CMK (cell line): ENCODE data around the gene SOX3.

Experiments used
- DNase-seq: peaks from one replicate; pipeline ENCODE4 v3.0.0-alpha.2; 2010; ENCODE audit warnings: low read depth

The SOX3 gene

GRCh38 chrX:140504371-140505324 is at the start of gene SOX3:
TSS of gene SOX3 (minus strand) at chrX:140505069. CDS start at chrX:140505060, 9 bp downstream.
- no peak for DNase-seq

GRCh38 chrX:140548985-140549384 is 44.1 kb upstream of the SOX3 start:
- no peak for DNase-seq

- no peak for DNase-seq
Observed at GRCh38 chrX:140526171-140526570, 21.3 kb upstream of the SOX3 start.

- DNase-seq = no peak
Observed at GRCh38 chrX:140525448-140525847, 20.6 kb upstream of the SOX3 start.

- no peak for DNase-seq
Observed at GRCh38 chrX:140524556-140524955, 19.7 kb upstream of the SOX3 start.

GRCh38 chrX:140521393-140521792 is 16.5 kb upstream of the SOX3 start:
- DNase-seq = no peak

- no peak for DNase-seq
Observed at GRCh38 chrX:140514554-140514953, 9.7 kb upstream of the SOX3 start.

GRCh38 chrX:140510895-140511295 is 6.0 kb upstream of the SOX3 start:
- DNase-seq = no peak

- no peak for DNase-seq
Observed at GRCh38 chrX:140510306-140510676, 5.4 kb upstream of the SOX3 start.

- no peak for DNase-seq
Observed at GRCh38 chrX:140509468-140510305, 4.8 kb upstream of the SOX3 start.

GRCh38 chrX:140508958-140509357 is 4.1 kb upstream of the SOX3 start:
- no peak for DNase-seq

- no peak for DNase-seq
Observed at GRCh38 chrX:140507982-140508305, 3.1 kb upstream of the SOX3 start.

- no peak for DNase-seq
Observed at GRCh38 chrX:140507223-140507981, 2.5 kb upstream of the SOX3 start.

- DNase-seq = no peak
Observed at GRCh38 chrX:140505421-140506337, 810 bp upstream of the SOX3 start.

- no peak for DNase-seq
Observed at GRCh38 chrX:140503714-140504351, 1.0 kb downstream of the SOX3 start.

- no peak for DNase-seq
Observed at GRCh38 chrX:140503238-140503601, 1.6 kb downstream of the SOX3 start.

- DNase-seq = no peak
Observed at GRCh38 chrX:140502491-140503237, 2.2 kb downstream of the SOX3 start.

- DNase-seq = no peak
Observed at GRCh38 chrX:140501940-140502468, 2.9 kb downstream of the SOX3 start.

GRCh38 chrX:140501321-140501720 is 3.5 kb downstream of the SOX3 start:
- no peak for DNase-seq

- no peak for DNase-seq
Observed at GRCh38 chrX:140500441-140500840, 4.4 kb downstream of the SOX3 start.
